D721Med (cell line): ENCODE measurements around the gene SIRT5.

Source experiments
- DNase-seq: peaks from one replicate; pipeline ENCODE4 v3.0.0; 2011; ENCODE audit warnings: low spot score; ENCODE audit not compliant: insufficient read length
- FAIRE-seq: peaks from 2 replicates; lab custom pipeline; 2011; peaks lifted over from hg19 to GRCh38; lab: Jason Lieb, UNC
- TF ChIP-seq, protein P1 (sequence below): IDR thresholded peaks from 2 replicates; pipeline ENCODE4 v1.5.1; 2012; ENCODE audit warnings: mild to moderate bottlenecking, control low read depth; ENCODE audit not compliant: insufficient read depth; ENCODE audit errors: missing control alignments

Gene SIRT5

DNA sequence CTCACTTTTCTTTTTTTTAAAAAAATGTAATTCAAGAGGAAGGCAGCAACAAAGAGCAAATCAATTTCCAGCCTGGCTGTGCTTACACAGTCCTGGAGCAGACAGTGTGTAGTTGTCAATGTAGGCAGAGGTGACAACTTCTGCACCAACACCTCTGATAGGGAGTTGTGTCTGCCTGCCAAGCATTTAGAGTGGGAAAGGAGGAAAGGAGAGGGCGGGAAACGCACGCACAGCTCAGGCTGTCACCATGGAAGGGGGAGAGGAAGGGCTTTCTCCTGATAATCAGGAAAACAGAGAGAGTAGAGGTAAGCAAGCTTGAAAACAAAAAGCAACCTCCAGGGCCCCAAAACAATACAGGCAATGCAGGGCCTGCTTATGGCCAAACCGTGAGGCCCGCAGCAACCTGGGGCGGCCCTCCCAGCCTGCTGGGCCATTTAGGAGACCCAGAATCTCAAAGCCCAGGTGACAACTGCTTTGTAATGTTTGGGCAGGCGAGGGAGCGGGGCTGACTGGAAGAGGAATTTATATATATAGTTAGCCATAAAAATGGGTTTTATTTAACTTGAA, 45.5 kb upstream of the SIRT5 start:
- no peak for FAIRE-seq
- no peak for DNase-seq
- TF ChIP-seq, protein P1, sequence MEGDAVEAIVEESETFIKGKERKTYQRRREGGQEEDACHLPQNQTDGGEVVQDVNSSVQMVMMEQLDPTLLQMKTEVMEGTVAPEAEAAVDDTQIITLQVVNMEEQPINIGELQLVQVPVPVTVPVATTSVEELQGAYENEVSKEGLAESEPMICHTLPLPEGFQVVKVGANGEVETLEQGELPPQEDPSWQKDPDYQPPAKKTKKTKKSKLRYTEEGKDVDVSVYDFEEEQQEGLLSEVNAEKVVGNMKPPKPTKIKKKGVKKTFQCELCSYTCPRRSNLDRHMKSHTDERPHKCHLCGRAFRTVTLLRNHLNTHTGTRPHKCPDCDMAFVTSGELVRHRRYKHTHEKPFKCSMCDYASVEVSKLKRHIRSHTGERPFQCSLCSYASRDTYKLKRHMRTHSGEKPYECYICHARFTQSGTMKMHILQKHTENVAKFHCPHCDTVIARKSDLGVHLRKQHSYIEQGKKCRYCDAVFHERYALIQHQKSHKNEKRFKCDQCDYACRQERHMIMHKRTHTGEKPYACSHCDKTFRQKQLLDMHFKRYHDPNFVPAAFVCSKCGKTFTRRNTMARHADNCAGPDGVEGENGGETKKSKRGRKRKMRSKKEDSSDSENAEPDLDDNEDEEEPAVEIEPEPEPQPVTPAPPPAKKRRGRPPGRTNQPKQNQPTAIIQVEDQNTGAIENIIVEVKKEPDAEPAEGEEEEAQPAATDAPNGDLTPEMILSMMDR, result no peak

DNA sequence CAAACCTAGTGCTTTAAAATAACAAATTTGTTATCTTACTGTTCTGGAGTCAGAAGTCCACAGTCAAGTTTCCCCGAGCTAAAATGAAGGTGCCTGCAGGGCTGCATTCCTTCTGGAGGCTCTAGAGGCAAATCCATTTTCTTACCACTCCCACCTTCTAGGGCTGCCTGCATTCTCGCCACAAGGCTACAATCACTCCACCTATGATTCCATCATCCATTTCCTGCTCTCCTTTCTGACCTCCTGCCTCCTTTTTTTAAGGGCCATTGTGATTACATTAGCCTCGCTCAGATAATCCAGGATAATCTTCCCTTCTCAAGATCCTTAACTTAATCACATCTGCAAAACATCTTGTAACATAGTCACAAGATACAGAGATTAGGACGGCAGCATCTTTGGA, 42.4 kb upstream of the SIRT5 start:
- TF ChIP-seq, protein P1, result no peak
- DNase-seq, result peak; percentile 41
- peak; percentile 90 for FAIRE-seq

DNA sequence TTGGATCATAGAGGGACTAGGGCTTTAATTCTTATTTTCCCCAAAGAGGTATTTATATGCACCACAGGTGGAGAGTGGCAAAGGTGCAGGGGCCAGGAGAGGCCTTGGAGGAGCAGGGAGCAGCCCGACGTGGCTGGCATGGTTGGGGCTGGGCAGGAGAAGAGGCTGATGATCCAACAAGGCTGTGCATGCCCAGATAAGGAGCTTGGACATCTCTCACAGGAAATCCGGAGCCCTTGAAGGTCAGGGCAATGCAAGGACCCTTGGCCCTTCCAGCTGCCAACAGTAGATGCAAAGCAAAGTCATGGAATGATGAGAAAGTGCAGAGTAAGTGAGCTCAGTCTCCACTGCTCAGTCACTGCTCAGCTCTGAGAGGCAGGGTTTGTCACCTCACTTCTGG, 39.9 kb upstream of the SIRT5 start:
- TF ChIP-seq, protein P1, result no peak
- FAIRE-seq, result no peak
- no peak for DNase-seq

DNA sequence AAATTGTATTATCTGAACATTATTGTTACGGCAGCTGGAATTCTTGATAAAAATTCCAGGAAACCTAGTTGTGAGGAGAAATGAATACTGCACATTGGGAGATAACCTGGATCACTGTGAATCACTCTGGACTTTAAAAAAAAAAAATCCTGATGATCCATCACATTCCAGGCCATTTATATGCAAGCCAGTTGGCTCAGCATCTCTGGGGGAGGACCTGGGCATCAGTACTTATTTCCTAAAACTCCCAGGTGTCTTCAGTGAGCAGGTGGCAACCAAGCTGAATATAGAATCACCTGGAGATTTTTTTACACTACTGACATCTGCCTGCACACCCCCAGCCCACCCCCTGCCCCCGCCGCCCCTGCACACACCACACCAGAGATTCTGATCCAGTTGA, 39.1 kb upstream of the SIRT5 start:
- TF ChIP-seq, protein P1, result no peak
- FAIRE-seq (no peak), DNase-seq (no peak)

DNA sequence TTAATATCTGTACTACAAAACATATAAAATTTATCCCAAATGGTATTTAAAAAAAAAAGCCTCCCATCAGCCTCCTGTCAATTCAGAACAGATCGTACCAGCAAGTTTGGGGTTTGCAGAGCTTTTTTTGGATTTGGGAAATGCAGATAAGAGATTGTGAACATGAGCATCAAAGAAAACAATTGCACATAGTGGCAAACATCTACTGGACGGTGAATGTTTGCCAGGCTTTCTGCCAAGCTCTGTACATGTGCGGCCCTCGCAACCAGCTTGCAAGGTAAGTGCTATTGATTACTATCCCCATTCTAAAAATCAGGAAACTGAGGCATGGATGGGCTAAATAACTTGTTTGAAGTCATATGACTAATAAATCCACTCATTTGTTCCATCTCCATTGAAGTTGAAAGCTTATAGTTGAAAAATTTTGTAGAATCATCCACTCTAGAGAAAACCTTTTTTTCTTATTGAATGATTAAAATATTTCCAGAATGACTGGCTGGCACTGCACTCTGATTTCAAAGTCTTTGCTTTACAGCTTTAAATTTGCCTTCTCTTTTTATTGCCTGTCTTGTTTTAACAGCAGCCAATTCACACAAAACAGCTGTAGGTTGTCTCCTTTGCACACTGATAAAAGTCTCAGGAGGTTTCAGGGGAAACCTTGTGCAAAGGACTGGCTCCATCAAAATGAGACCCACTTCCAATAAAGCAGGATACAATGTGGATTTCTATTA, 37.4 kb upstream of the SIRT5 start:
- TF ChIP-seq, protein P1, result no peak
- no peak for FAIRE-seq
- no peak for DNase-seq

DNA sequence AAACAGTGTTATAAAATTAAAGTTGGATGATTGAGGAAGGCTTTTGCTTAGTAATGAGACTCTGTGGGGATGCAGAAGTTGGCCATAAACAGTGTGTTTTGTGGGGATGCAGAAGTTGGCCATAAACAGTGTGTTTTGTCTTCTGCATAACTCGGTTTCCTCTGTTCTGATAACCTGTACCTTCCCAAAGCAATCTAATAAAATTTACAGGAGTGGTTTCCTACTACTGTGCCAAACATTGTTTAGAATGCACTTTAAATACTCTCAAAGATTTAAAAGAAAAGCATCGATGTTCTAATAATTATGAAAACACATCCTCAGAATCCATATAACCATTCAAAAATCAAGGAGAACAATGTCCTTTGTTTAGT, 36.9 kb upstream of the SIRT5 start:
- FAIRE-seq, result no peak
- DNase-seq, result no peak
- TF ChIP-seq, protein P1, result no peak

DNA sequence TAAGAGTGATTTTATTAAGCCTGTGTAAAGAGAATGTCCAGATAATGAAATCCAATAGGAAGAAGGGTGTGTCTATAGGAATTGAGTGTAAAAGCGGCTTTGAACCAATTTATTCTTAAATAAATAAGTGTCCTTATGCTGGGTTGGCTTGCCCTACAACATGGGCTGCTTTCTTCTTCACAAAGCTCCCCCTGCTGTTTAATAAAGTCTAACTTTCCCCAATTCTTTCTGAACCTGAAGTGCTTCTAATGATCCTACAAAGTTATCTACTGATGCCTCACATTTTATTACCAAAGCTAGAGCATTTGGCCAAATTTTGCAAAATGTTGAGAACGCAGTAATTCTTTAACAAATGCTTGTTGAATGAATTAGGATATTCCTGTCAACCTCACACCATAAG, 36.3 kb upstream of the SIRT5 start:
- no peak for FAIRE-seq
- no peak for DNase-seq
- TF ChIP-seq, protein P1, result peak; percentile 40
